ENCODE data around the gene LEAP2.

Gene LEAP2

DNA sequence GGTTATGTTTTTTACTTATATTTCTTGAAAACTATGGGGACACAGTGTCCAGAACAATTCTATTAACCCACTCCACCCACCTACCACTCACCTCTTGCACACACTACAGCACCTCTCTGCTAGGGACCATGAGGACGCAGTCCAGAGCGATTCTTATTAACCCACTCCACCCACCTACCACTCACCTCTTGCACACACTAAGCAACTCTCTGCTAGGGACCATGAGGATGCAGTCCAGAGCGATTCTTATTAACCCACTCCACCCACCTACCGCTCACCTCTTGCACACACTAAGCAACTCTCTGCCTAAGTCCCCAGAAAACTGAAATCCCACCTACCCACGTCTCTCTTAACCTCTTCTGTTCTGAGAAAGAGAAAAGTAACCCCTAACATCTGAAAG lies 40.9 kb upstream of the LEAP2 start:
- no peak overlapping the region for H3K4me3 ChIP-seq (replicated peaks; ENCODE audit: low read depth, low read length)
- TF ChIP-seq CTCF (IDR thresholded peaks at IDR 0.05; ENCODE audit: insufficient read depth, low read length, poor library complexity, severe bottlenecking): no peak
- DNase-seq (ENCODE audit: extremely low read depth, insufficient read length): no peak
- H3K27me3 ChIP-seq (replicated peaks; ENCODE audit: control insufficient read depth, insufficient read depth, low read length): no peaks in the 10 kb centered on the region
- H3K36me3 ChIP-seq (ENCODE audit: control insufficient read depth, insufficient read depth, low read length): no peaks in the 10 kb centered on the region

DNA sequence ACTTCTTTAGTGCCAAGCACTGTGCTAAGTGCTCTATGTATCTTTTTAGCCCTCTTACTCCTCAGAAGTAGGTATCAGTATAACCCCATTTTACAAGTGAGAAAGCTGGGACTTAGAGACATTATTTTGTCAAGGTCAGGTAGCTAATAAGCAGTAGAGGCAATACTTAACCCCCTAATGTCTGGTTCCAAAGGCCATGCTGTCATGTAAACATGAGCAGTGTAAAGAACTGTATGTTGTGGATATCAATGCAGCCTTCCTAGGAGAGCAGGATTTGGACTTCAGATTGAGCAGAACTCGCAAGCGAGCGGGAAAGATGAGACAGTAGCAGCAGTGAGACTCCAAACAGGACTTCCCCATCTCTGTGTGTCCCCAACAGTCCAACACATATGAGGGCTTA lies 39.4 kb upstream of the LEAP2 start:
- no peaks in the 10 kb centered on the region for H3K27me3 ChIP-seq (replicated peaks; ENCODE audit: control insufficient read depth, insufficient read depth, low read length)
- DNase-seq (ENCODE audit: extremely low read depth, insufficient read length): no peak
- H3K36me3 ChIP-seq (ENCODE audit: control insufficient read depth, insufficient read depth, low read length): no peaks in the 10 kb centered on the region
- no peak for TF ChIP-seq CTCF (IDR thresholded peaks at IDR 0.05; ENCODE audit: insufficient read depth, low read length, poor library complexity, severe bottlenecking)
- no peak overlapping the region for H3K4me3 ChIP-seq (replicated peaks; ENCODE audit: low read depth, low read length)

GRCh38 chr5:132836852-132837251 lies 36.6 kb upstream of the LEAP2 start:
- DNase-seq (ENCODE audit: extremely low read depth, insufficient read length): no peak
- no peaks in the 10 kb centered on the region for H3K27me3 ChIP-seq (replicated peaks; ENCODE audit: control insufficient read depth, insufficient read depth, low read length)
- no peaks in the 10 kb centered on the region for H3K36me3 ChIP-seq (ENCODE audit: control insufficient read depth, insufficient read depth, low read length)
- no peak overlapping the region for H3K4me3 ChIP-seq (replicated peaks; ENCODE audit: low read depth, low read length)
- TF ChIP-seq CTCF (IDR thresholded peaks at IDR 0.05; ENCODE audit: insufficient read depth, low read length, poor library complexity, severe bottlenecking): no peak

DNA sequence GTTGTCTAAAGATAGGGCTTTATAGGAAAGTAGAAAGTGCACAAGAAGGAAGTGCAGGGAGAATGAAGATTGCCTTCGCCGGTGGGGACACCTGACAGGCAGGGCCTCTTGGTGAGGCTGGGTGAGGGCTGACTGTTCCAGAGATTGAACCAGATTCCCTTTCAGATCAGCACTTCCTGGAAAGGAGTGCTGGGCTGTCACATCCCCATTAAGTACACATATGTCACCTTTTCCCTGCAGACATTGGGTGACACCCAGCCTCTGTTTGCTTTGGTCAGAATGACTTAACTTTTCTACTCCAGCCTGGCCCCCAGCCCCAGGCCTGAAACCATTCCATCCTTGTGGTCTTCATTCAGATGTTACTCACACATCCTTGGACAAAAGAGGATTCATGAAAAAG lies 35.6 kb upstream of the LEAP2 start:
- DNase-seq (ENCODE audit: extremely low read depth, insufficient read length): no peak
- no peak for TF ChIP-seq CTCF (IDR thresholded peaks at IDR 0.05; ENCODE audit: insufficient read depth, low read length, poor library complexity, severe bottlenecking)
- no peaks in the 10 kb centered on the region for H3K27me3 ChIP-seq (replicated peaks; ENCODE audit: control insufficient read depth, insufficient read depth, low read length)

DNA sequence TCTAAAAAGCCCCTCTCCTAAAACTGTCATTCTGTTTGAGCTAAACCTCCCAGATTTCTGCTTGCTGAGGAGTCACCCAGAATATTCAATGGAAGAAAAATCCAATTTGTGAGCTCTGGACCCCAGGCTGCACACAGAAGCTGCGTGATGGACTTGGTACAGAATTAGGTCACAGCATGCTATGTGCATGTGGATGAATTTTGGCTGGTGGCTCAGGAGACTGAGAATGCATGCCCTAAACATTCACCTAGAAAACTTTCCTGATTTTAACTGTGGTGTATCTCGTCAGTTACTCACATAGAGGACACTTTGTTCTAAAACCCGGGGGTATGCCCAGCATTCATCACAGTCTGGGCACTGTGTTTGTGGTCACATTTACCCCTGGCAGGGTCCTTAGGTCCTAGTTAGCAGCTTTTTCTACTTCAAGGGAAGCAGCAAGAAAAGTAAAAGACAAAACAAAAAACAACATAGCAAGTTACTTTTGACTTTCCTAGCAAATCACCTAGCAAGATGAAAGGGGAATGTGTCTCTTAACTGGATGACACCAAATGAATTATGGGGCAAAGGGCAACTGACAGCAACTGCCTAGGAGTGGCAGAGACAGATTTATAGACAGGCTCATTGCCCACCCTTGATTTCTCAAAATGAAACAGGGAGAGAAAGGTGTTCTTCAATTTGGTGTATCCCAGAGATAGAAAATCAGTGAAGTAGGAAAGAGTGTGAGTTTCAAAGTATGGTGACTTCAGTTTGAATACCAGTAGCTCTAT lies 34.8 kb upstream of the LEAP2 start:
- Histone ChIP-seq H3K36me3 (ENCODE audit: control insufficient read depth, insufficient read depth, low read length) (no peaks in the 10 kb centered on the region), H3K27me3 (replicated peaks; ENCODE audit: control insufficient read depth, insufficient read depth, low read length) (no peaks in the 10 kb centered on the region), H3K4me3 (replicated peaks; ENCODE audit: low read depth, low read length) (no peak overlapping the region)
- no peak for TF ChIP-seq CTCF (IDR thresholded peaks at IDR 0.05; ENCODE audit: insufficient read depth, low read length, poor library complexity, severe bottlenecking)
- DNase-seq (ENCODE audit: extremely low read depth, insufficient read length): no peak

More for the DNA sequence above, 35.6 kb upstream of the LEAP2 start:
- Histone ChIP-seq H3K4me3 (replicated peaks; ENCODE audit: low read depth, low read length) (no peak overlapping the region), H3K36me3 (ENCODE audit: control insufficient read depth, insufficient read depth, low read length) (no peaks in the 10 kb centered on the region)

All from GM06990 (cell line).